ES-I3 (cell line): ENCODE data around the gene PLXNA4.

Experiments used
- H3K36me3 ChIP-seq: 2 replicates; pipeline ENCODE4 v1.6.1; 2013; ENCODE audit warnings: mild to moderate bottlenecking, low read length, control low read depth, moderate library complexity; ENCODE audit not compliant: insufficient read depth
- H3K4me1 ChIP-seq: 2 replicates; pipeline ENCODE4 v1.6.1; 2013; ENCODE audit warnings: mild to moderate bottlenecking, control low read depth, low read length; ENCODE audit not compliant: insufficient read depth
- H3K9ac ChIP-seq: 2 replicates; pipeline ENCODE4 v1.6.1; 2013; ENCODE audit warnings: low read depth, mild to moderate bottlenecking, low read length, moderate library complexity
- H3K9me3 ChIP-seq: 2 replicates; pipeline ENCODE4 v1.6.1; 2013; ENCODE audit warnings: mild to moderate bottlenecking, low read length, moderate library complexity; ENCODE audit not compliant: control insufficient read depth, insufficient read depth

The PLXNA4 gene

GRCh38 chr7:132137681-132138080, 438.6 kb downstream of the PLXNA4 start:
- no peaks in the 10 kb centered on the region for H3K9me3 ChIP-seq
- peaks cover 26% of the 10 kb centered on the region; the same call in 1 of the 2 replicates for H3K4me1 ChIP-seq
- H3K9ac ChIP-seq: no peak overlapping the region
- H3K36me3 ChIP-seq: no peaks in the 10 kb centered on the region

- H3K9ac ChIP-seq: no peak overlapping the region
- no peaks in the 10 kb centered on the region for H3K9me3 ChIP-seq
- peaks cover 18% of the 10 kb centered on the region; the same call in 1 of the 2 replicates for H3K4me1 ChIP-seq
- H3K36me3 ChIP-seq: no peaks in the 10 kb centered on the region
Observed at GRCh38 chr7:132135746-132136385, 440.4 kb downstream of the PLXNA4 start.

GRCh38 chr7:132134814-132135445, 441.3 kb downstream of the PLXNA4 start:
- Histone ChIP-seq H3K9me3 (no peaks in the 10 kb centered on the region), H3K9ac (no peak overlapping the region), H3K4me1 (peaks cover 18% of the 10 kb centered on the region; the same call in 1 of the 2 replicates), H3K36me3 (no peaks in the 10 kb centered on the region)

- Histone ChIP-seq H3K9ac (no peak overlapping the region), H3K36me3 (no peaks in the 10 kb centered on the region), H3K9me3 (no peaks in the 10 kb centered on the region), H3K4me1 (peaks cover 18% of the 10 kb centered on the region; the same call in 1 of the 2 replicates)
Observed at GRCh38 chr7:132133501-132133900, 442.8 kb downstream of the PLXNA4 start.

- Histone ChIP-seq H3K9me3 (no peaks in the 10 kb centered on the region), H3K4me1 (peaks cover 17% of the 10 kb centered on the region; the same call in 1 of the 2 replicates), H3K36me3 (no peaks in the 10 kb centered on the region), H3K9ac (no peak overlapping the region)
Observed at GRCh38 chr7:132131196-132131595, 445.1 kb downstream of the PLXNA4 start.

- H3K36me3 ChIP-seq: no peaks in the 10 kb centered on the region
- no peaks in the 10 kb centered on the region for H3K9me3 ChIP-seq
- H3K9ac ChIP-seq: no peak overlapping the region
- H3K4me1 ChIP-seq: peaks cover 11% of the 10 kb centered on the region; the same call in 1 of the 2 replicates
Observed at GRCh38 chr7:132130497-132130896, 445.8 kb downstream of the PLXNA4 start.

- Histone ChIP-seq H3K9ac (no peak overlapping the region), H3K9me3 (no peaks in the 10 kb centered on the region), H3K4me1 (no peaks in the 10 kb centered on the region), H3K36me3 (no peaks in the 10 kb centered on the region)
Observed at GRCh38 chr7:132125872-132126595, 450.2 kb downstream of the PLXNA4 start.

- H3K9me3 ChIP-seq: no peaks in the 10 kb centered on the region
- H3K9ac ChIP-seq: no peak overlapping the region
- H3K36me3 ChIP-seq: no peaks in the 10 kb centered on the region
- no peaks in the 10 kb centered on the region for H3K4me1 ChIP-seq
Observed at GRCh38 chr7:132125096-132125495, 451.2 kb downstream of the PLXNA4 start.

GRCh38 chr7:132124575-132124974, 451.7 kb downstream of the PLXNA4 start:
- Histone ChIP-seq H3K4me1 (no peaks in the 10 kb centered on the region), H3K9me3 (no peaks in the 10 kb centered on the region), H3K9ac (no peak overlapping the region), H3K36me3 (no peaks in the 10 kb centered on the region)

- H3K9me3 ChIP-seq: no peaks in the 10 kb centered on the region
- H3K4me1 ChIP-seq: no peaks in the 10 kb centered on the region
- no peaks in the 10 kb centered on the region for H3K36me3 ChIP-seq
- H3K9ac ChIP-seq: no peak overlapping the region
Observed at GRCh38 chr7:132123773-132124172, 452.5 kb downstream of the PLXNA4 start.

- H3K36me3 ChIP-seq: no peaks in the 10 kb centered on the region
- H3K9ac ChIP-seq: no peak overlapping the region
- no peaks in the 10 kb centered on the region for H3K9me3 ChIP-seq
- H3K4me1 ChIP-seq: no peaks in the 10 kb centered on the region
Observed at GRCh38 chr7:132122901-132123300, 453.4 kb downstream of the PLXNA4 start.

- Histone ChIP-seq H3K36me3 (no peaks in the 10 kb centered on the region), H3K9me3 (no peaks in the 10 kb centered on the region), H3K4me1 (no peaks in the 10 kb centered on the region), H3K9ac (no peak overlapping the region)
Observed at GRCh38 chr7:132121987-132122386, 454.3 kb downstream of the PLXNA4 start.

GRCh38 chr7:132118641-132119040, 457.6 kb downstream of the PLXNA4 start:
- Histone ChIP-seq H3K4me1 (0 out of 2 replicates have a peak, but pooled peaks cover 6% of the 10 kb centered on the region), H3K9me3 (no peaks in the 10 kb centered on the region), H3K36me3 (no peaks in the 10 kb centered on the region), H3K9ac (no peak overlapping the region)

GRCh38 chr7:132117636-132118035, 458.6 kb downstream of the PLXNA4 start:
- no peaks in the 10 kb centered on the region for H3K9me3 ChIP-seq
- 0 out of 2 replicates have a peak, but pooled peaks cover 6% of the 10 kb centered on the region for H3K4me1 ChIP-seq
- no peaks in the 10 kb centered on the region for H3K36me3 ChIP-seq
- H3K9ac ChIP-seq: no peak overlapping the region
